ENCODE results near the gene AQP12B. TPM values are rescaled to one million over a fixed set of nuclear protein-coding genes. Genes with fewer than 3 reads are reported as not detected.

AQP12B gene
- total RNA-seq, 4 donors from 2014 or later, result not detected

DNA sequence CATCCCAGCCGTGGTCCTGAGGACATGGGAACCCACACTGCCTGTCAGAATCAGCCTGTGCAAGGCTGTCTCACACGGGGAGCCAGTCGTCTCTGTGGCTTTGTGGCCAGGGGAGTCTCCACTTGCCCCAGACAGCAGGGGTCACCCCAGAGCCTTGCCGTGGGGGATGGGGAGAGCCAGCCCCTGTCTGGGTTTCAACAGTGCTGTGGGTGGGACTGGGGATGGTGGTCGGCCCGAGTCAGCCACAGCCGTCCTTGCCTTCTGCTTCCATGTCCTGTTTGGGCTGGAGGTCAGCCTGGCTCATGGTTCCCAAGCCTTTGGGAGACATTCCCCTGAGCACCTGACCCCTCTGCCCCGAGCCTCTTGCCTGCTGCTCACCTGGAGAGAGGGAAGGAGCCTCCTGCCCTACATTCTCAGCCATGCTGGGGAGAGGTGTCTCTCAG, 37.8 kb downstream of the AQP12B start:
- intact Hi-C loops (cut with DNase I; ENCODE audit: low total_unique reads), result no loop called here
- Histone ChIP-seq H3K9me3 (no peaks in the 10 kb centered on the region), H3K27me3 (no peaks in the 10 kb centered on the region), H3K4me1 (no peaks in the 10 kb centered on the region), H3K36me3 (no peaks in the 10 kb centered on the region), H3K27ac (no peak overlapping the region), H3K4me3 (no peak overlapping the region)
- TF ChIP-seq CTCF (IDR thresholded peaks at IDR 0.05) (no peak), POLR2A (IDR thresholded peaks at IDR 0.05) (no peak)
- DNase-seq, result no peak

DNA sequence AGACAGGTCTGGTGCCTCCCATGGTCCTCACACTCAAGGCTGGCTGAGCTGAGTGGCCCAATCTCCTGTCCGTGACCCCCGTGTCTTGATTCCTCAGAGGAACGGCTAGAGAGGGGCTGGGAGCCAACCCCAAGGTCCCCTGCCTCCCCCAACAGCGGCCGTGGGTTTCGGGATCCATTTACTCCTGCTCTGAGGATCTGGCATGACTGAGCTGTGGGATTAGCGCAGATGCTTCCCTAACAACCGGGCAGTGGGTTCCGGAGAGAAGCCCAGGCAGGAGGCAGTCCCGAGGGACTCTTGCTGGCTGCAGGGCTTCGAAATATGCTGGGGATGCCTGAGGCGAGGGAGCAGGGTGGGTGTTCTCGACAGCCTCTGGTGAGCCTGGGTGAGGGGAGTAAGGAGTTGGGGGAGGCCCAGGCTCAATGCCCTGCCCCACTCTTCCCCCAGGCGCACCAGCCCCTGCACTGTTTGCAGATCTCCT, 38.5 kb downstream of the AQP12B start:
- Histone ChIP-seq H3K9me3 (no peaks in the 10 kb centered on the region), H3K27me3 (no peaks in the 10 kb centered on the region), H3K4me1 (no peaks in the 10 kb centered on the region), H3K27ac (no peak overlapping the region), H3K36me3 (no peaks in the 10 kb centered on the region), H3K4me3 (no peak overlapping the region)
- peak in 1 of 2 donors; percentile 10 for DNase-seq
- intact Hi-C loops (cut with DNase I; ENCODE audit: low total_unique reads), result no loop called here
- TF ChIP-seq POLR2A (IDR thresholded peaks at IDR 0.05) (no peak), CTCF (IDR thresholded peaks at IDR 0.05) (no peak)

DNA sequence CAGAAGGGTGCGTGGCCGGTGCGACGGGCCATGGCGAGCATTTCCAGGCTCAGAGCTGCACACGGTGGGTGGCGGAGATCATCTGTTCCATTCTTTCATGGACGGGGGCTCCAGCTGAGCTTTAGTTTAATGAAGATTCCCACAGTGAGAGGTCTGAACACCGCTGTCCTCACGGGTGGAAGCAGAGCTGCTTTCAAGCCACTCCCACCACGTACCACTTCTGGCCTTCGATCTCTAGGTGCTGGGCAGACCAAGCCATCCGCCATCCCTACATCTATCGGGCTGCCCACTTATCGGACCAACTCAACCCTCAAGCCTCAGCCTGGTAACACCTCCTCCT, 38.9 kb downstream of the AQP12B start:
- DNase-seq, result no peak
- Histone ChIP-seq H3K4me1 (no peaks in the 10 kb centered on the region), H3K4me3 (no peak overlapping the region), H3K9me3 (no peaks in the 10 kb centered on the region), H3K27ac (no peak overlapping the region), H3K27me3 (no peaks in the 10 kb centered on the region), H3K36me3 (no peaks in the 10 kb centered on the region)
- intact Hi-C loops (cut with DNase I; ENCODE audit: low total_unique reads), result no loop called here
- TF ChIP-seq POLR2A (IDR thresholded peaks at IDR 0.05) (no peak), CTCF (IDR thresholded peaks at IDR 0.05) (no peak)

- H3K9me3 ChIP-seq, result no peaks in the 10 kb centered on the region
- no peaks in the 10 kb centered on the region for H3K27me3 ChIP-seq
- intact Hi-C loops (cut with DNase I; ENCODE audit: low total_unique reads), result no loop called here
Observed at GRCh38 chr2:240643093-240643810, 39.4 kb downstream of the AQP12B start.

DNA sequence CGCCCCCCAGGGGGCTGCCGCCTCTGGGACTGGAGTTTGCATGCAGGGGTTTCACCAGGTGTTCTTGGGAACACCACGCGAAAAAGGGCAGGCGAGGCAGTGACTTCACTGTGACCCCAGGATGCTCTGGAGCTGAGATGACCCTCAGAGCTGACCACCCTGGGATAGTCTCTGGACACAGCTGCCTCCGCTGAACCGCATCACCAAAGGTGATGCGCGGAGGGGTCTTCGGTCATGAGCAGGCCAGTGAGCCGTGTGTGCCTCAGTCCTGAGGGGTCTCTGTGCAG, 39.9 kb downstream of the AQP12B start:
- no peaks in the 10 kb centered on the region for H3K27me3 ChIP-seq
- DNase-seq, result no peak

More at GRCh38 chr2:240643093-240643810, 39.4 kb downstream of the AQP12B start:
- Histone ChIP-seq H3K27ac (no peak overlapping the region), H3K4me1 (no peaks in the 10 kb centered on the region), H3K4me3 (no peak overlapping the region), H3K36me3 (no peaks in the 10 kb centered on the region)
- peak in 1 of 2 donors; percentile 10 for DNase-seq
- TF ChIP-seq CTCF (IDR thresholded peaks at IDR 0.05) (no peak), POLR2A (IDR thresholded peaks at IDR 0.05) (no peak)

More for the DNA sequence above, 39.9 kb downstream of the AQP12B start:
- no peak overlapping the region for H3K27ac ChIP-seq
- H3K9me3 ChIP-seq, result no peaks in the 10 kb centered on the region
- H3K36me3 ChIP-seq, result no peaks in the 10 kb centered on the region
- no peaks in the 10 kb centered on the region for H3K4me1 ChIP-seq
- no peak overlapping the region for H3K4me3 ChIP-seq
- TF ChIP-seq CTCF (IDR thresholded peaks at IDR 0.05) (no peak), POLR2A (IDR thresholded peaks at IDR 0.05) (no peak)
- intact Hi-C loops (cut with DNase I; ENCODE audit: low total_unique reads), result no loop called here

Data from uterus (tissue), 4 donors.